Measurements from ENCODE around the gene MESD.

Gene MESD

GRCh38 chr15:80989518-80990478, at the start of gene MESD:
Gene MESD, minus strand, starts transcription at chr15:80989819. Its CDS starts 28 bp downstream, at chr15:80989791.
- peak; percentile 80 for DNase-seq

DNA sequence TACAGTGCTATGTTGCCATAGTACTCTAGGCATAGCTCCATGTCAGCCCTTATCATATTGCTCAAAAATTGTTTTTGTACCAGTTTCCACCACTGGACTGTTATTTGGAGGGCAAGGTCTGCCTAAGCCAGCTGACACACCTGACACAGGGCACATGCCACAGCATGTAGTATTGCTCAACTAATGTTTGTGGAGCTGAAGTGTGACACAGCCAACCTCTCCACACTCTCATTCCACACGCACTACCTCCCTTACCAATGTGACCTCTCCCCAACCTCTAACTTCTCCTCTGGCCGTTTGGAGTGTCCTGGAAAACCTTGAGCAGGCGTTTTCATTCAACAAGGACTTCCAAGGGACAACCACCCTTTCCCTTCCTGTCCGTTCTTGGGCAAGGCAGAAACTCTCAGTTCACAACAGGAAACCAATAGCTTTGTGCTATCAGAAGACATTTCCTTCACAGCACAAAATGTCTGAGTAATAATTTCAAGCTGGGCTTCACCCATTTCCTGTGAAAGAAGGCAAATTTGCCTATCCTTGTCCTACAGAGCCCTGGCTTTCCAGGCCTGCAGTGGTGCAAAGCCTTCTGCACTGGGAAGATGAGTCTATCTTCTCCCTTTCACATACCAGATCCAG, 49.5 kb upstream of the MESD start:
- DNase-seq: no peak

GRCh38 chr15:81037952-81038743, 48.5 kb upstream of the MESD start:
- no peak for DNase-seq

GRCh38 chr15:81033508-81033907, 43.9 kb upstream of the MESD start:
- DNase-seq: no peak

DNA sequence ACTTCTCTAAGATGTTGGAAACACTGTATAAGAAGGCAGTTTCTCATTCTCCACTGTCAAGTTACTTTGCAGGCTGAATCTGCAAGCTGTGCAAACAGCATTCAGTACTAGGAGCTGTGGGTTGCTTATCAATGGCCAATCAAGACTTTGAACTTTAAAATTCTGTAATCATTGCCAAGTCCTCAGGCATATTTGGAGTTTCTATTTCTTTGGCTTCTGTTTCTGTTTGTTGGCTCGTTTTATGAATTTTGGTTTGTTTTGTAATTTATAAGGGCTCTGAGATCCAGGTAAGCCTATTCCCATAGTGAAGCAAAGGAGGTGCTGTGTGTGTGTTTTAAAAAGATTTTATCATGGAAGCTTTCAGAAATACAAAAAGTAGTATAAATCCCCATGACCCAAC, 43.2 kb upstream of the MESD start:
- DNase-seq: no peak

- DNase-seq: no peak
These were observed 42.7 kb upstream of the MESD start for GRCh38 chr15:81032355-81032754.

- DNase-seq: no peak
These were observed 41.6 kb upstream of the MESD start for GRCh38 chr15:81031203-81031602.

- no peak for DNase-seq
These were observed 40.7 kb upstream of the MESD start for GRCh38 chr15:81030301-81030750.

GRCh38 chr15:81029414-81030300, 40.0 kb upstream of the MESD start:
- no peak for DNase-seq

DNA sequence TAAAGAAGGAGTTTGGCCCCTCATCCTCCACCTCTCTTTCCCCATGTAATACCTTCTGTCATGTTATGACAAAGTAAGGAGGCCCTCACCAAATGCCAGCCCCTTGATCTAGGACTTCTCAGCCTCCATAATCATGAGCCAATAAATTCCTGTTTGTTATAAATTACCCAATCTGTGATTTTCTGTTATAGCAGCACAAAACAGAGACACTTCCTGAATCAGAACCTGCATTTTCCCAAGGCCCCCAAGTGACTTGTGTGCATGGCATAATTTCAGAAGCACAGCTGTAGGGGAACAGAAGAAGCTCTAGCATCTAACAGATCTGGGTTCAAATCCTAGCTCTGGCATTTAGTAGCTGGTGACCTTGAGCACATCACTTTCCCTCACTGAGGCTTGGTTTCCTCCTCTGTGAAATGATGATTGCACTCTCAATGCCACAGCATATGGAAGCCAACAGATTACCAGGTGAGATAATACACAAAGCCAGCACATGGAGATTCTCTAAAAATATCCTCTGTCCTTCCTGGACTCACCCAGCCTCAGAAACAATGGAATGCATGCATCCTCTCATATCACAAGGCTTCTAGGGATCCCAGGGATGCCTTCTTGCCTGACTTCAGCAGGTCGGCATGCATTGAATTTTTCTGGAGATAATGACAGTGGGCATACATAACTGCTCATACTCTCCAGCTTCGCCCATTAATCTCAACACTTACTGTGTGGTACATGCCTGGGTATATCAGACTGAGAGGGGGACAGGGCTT, 37.4 kb upstream of the MESD start:
- DNase-seq: no peak

GRCh38 chr15:81025721-81026370, 36.2 kb upstream of the MESD start:
- DNase-seq: no peak

- no peak for DNase-seq
These were observed 35.3 kb upstream of the MESD start for GRCh38 chr15:81024936-81025335.

DNA sequence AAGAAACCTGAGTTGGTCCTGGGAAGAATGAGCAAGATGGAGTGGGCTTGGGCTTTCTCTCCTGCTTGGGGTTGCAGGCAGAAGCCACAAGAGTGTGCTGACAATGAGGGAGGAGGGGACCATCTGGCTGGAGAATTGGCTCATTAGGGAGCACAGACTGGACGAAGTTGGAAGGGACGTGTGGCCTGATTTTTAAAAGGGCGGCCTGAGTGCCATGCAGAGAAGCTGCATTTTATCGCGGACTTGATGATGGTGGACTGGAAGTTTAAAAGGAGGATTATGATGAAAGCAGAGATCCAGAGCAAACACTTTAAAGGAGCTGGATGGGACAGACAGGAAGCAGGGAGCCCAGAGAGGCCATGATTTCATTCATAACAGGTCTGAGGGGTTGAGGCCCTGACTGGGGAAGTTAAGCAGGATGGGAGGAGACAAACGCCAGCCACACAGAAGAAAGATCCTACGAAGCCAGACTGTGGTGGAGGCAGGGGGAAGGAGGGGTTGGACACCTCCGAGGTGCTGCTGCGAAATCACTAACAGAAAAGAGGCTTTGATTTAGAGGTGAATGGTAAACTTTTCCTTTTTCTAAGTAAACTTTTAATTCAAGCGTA, 34.8 kb upstream of the MESD start:
- no peak for DNase-seq

- DNase-seq: no peak
These were observed 34.1 kb upstream of the MESD start for GRCh38 chr15:81023483-81024264.

- DNase-seq: no peak
These were observed 31.7 kb upstream of the MESD start for GRCh38 chr15:81021321-81021720.

DNA sequence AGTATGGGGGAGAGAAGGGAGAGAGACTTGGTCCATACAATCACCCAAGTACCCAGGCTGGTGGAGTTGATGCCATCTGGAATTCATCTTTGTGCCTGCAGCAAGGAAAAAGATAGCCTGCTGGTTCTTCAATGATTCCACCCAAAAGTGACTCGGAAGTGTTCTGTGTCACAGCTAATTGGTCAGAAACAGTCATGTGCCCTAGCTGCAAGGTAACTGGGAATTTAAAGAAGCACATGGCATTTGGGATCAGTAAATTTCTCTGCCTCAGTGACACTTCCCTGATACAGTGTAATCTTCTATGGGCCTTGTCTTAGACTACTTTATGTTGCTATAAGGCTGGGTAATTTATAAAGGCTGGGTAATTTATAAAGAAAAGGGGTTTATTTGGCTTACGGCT, 28.6 kb upstream of the MESD start:
- DNase-seq: no peak

GRCh38 chr15:81016489-81017068, 27.0 kb upstream of the MESD start:
- no peak for DNase-seq

- DNase-seq: no peak
These were observed 26.2 kb upstream of the MESD start for GRCh38 chr15:81015621-81016488.

All from NCI-H1694 treated with DMSO at 0.1 percent for 48 hours (cell line).